Fibroblast of mammary gland (primary cell): Measurements from ENCODE around the gene SLC44A5.

Experiments used
- DNase-seq: peaks from one replicate; pipeline ENCODE4 v3.0.0-alpha.2; 2010; ENCODE audit warnings: low read depth
- H3K4me3 ChIP-seq: 2 replicates; pipeline ENCODE4 v1.5.1; 2011; ENCODE audit warnings: low read depth, mild to moderate bottlenecking, low read length, moderate library complexity; ENCODE audit not compliant: control insufficient read depth
- TF ChIP-seq, protein P1 (sequence below): conservative IDR thresholded peaks from 2 replicates; pipeline ENCODE4 v1.5.1; 2011; ENCODE audit warnings: low read depth, low read length, inconsistent platforms; ENCODE audit not compliant: control insufficient read depth, insufficient read depth

Gene SLC44A5

DNA sequence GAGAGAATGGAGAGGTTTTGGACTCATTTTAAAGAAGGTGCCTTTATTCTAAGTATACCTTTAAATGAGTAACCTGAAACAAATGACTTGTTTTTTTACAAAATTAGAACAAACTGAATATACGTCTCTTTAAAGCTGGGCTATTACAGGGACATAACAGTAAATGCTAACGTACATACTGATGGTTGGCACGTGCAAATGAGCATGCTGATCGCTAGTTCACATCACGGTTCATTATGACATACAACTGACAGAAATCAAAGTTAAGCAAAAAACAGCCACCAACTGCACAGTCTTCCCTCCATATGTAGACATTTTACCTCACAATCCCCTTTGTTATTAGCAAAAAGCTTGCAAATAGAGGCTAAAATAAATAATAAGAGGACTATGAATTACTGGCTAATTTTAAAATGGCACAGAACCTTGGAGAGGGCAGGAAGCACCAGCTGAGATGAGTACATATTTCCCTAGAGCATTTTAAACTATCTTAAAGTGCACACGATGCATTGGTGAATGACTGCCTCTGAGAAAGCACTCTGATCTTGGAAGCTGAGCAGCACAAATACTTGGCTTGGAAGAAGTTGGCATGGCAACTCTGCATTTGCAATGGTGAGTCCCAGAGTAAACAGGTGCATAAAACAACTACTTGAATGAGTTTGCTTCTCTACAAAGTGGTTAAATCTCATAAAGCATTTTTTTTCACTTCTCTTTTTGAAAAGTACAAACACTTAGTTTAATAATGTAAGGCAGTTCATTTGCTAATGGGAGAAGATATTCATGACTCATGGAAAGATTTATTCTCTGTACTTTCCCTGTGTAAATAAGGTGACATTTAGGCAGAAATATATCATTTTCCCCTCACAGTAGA is 272.1 kb downstream of the SLC44A5 start:
- DNase-seq = no peak
- TF ChIP-seq, protein P1, sequence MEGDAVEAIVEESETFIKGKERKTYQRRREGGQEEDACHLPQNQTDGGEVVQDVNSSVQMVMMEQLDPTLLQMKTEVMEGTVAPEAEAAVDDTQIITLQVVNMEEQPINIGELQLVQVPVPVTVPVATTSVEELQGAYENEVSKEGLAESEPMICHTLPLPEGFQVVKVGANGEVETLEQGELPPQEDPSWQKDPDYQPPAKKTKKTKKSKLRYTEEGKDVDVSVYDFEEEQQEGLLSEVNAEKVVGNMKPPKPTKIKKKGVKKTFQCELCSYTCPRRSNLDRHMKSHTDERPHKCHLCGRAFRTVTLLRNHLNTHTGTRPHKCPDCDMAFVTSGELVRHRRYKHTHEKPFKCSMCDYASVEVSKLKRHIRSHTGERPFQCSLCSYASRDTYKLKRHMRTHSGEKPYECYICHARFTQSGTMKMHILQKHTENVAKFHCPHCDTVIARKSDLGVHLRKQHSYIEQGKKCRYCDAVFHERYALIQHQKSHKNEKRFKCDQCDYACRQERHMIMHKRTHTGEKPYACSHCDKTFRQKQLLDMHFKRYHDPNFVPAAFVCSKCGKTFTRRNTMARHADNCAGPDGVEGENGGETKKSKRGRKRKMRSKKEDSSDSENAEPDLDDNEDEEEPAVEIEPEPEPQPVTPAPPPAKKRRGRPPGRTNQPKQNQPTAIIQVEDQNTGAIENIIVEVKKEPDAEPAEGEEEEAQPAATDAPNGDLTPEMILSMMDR = no peak
- no peak overlapping the region for H3K4me3 ChIP-seq

DNA sequence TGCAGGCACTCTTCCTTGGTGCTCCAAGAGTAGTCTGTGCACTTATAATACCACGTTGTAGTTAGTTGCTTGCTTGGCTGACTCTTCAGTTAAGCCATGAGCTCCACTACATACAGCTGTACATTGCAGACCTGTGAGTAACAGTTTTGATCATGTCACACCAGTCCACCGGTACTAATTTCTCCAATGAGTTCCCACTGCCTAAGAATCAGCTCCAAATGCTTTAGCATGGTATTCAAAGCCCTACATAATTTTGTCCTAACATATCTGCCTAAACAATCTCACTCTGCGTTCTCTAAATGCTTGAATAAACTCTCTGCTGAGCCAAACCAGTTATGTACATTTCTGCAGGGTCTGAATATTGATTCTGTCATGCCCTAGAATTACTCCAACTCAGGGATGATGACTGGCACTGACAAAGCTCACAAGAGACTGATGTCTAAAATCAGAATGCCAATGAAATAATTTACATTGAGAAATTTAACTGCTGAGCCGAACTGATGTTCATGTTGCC is 276.0 kb downstream of the SLC44A5 start:
- H3K4me3 ChIP-seq = no peak overlapping the region
- TF ChIP-seq, protein P1 = no peak
- no peak for DNase-seq

- DNase-seq = no peak
- no peak overlapping the region for H3K4me3 ChIP-seq
- TF ChIP-seq, protein P1 = no peak
These were observed 280.3 kb downstream of the SLC44A5 start for GRCh38 chr1:75330624-75331023.

DNA sequence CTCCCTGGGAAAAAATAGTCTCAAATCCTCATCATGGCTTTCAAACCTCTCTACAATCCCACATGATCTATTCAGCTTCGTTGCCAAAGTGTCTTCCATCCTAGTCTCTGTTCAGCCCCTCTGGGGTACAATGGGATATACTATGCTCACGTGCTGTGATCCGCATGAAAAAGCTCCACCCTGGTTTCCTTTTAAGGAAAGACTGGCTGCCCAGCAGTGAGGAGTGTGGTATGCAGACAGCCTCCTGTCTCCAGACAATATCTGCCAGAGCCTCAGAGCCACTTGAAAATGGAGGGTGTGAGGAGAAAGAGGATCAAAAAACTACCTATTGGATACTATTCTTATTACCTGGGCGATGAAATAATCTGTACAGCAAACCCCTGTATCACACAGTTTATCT is 282.2 kb downstream of the SLC44A5 start:
- H3K4me3 ChIP-seq = no peak overlapping the region
- no peak for DNase-seq
- TF ChIP-seq, protein P1 = no peak

DNA sequence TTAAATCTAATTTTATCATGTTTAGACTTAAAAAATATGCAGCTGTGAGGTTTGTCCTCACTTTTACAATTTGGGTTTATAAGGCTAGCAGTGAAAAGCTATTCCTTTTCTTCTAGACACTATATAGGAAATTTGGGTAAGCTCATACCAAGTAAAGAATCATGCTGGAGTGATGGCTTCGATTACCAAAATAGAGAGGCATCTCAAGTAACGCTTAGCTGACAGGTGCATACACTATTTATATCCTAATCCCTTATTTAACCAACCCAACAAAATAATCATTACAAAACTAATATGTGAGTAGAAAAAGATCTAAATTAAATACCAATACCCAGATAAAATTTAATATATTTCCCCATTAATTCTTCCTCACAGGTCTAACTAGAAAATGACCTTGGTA is 283.5 kb downstream of the SLC44A5 start:
- no peak for DNase-seq
- H3K4me3 ChIP-seq = no peak overlapping the region
- TF ChIP-seq, protein P1 = no peak

DNA sequence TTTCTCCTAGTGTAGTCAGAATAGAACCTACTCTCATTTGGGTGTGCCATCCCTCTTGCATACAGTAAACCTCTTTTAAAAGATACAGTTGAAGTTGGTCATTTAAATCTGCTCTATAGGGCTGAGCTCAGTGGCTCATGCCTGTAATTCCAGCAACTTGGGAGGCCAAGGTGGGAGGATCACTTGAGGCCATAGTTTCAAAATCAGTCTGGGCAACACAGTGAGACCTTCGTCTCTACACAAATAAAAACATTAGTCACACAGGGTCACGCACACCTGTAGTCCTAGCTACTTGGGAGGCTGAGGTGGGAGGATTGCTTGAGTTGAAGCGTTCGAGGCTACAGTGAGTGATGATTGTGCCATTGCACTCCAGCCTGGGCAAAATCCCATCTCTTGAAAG is 292.9 kb downstream of the SLC44A5 start:
- H3K4me3 ChIP-seq = no peak overlapping the region
- no peak for DNase-seq
- TF ChIP-seq, protein P1 = no peak
